ENCODE data around the gene PCDHA11. TPM values are rescaled to one million over a fixed set of nuclear protein-coding genes. Genes with fewer than 3 reads are reported as not detected.
"Not testable (repeated sequence)": the region's sequence is repeated elsewhere in the genome, so short reads cannot be mapped to it uniquely, and the experiment has no call there.

Gene PCDHA11
- total and polyA plus RNA-seq, 2 donors (not counting 3 experiments of a cell fraction or from before 2014, with no cell fraction given), result not detected

DNA sequence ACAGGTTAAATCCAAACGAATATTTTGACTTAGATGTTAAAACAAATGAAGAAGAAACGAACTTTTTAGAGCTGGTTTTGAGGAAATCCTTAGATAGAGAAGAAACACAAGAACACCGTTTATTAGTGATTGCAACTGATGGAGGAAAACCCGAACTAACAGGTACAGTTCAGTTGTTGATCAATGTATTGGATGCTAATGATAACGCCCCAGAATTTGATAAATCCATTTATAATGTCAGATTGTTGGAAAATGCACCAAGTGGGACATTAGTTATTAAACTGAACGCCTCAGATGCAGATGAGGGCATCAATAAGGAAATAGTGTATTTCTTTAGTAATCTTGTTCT lies 46.5 kb upstream of the PCDHA11 start:
- Histone ChIP-seq H3K79me2 (ENCODE audit: control insufficient read depth, insufficient read depth, low read length) (no peaks in the 10 kb centered on the region), H3K9me3 (replicated peaks; ENCODE audit: control insufficient read depth, insufficient read depth, low read length) (no peaks in the 10 kb centered on the region), H2AFZ (ENCODE audit: low read depth, low read length) (no peak overlapping the region), H3K27ac (ENCODE audit: insufficient read depth, low read depth, low read length) (no peak overlapping the region), H3K9ac (replicated peaks; ENCODE audit: extremely low read depth, insufficient read depth, low read length) (no peak overlapping the region), H3K4me2 (ENCODE audit: insufficient read depth, low read length) (no peak overlapping the region), H4K20me1 (replicated peaks; ENCODE audit: control insufficient read depth, extremely low read depth, insufficient read depth, low read length) (no peaks in the 10 kb centered on the region), H3K27me3 (ENCODE audit: control insufficient read depth in 2 of 2, insufficient read depth in 2 of 2, low read length in 2 of 2) (no peaks in the 10 kb centered on the region), H3K4me1 (ENCODE audit: control insufficient read depth, extremely low read depth, insufficient read depth, low read length) (no peaks in the 10 kb centered on the region), H3K36me3 (ENCODE audit: control insufficient read depth in 2 of 2, extremely low read depth in 1 of 2, insufficient read depth in 2 of 2, low read length in 2 of 2) (no peaks in the 10 kb centered on the region), H3K4me3 (replicated peaks in 1 of 3; ENCODE audit: insufficient read depth in 1 of 3, low read depth in 1 of 3, low read length in 3 of 3) (no peak overlapping the region), H3K9me1 (replicated peaks; ENCODE audit: control insufficient read depth, extremely low read depth, insufficient read depth, low read length) (no peaks in the 10 kb centered on the region)
- BruUV-seq (replicated peaks), result no TSS peak
- DNase-seq (ENCODE audit: low read depth, low spot score), result no peak
- ChIA-PET CTCF (no interaction called here), POLR2A (no interaction called here)
- TF ChIP-seq, protein P1, sequence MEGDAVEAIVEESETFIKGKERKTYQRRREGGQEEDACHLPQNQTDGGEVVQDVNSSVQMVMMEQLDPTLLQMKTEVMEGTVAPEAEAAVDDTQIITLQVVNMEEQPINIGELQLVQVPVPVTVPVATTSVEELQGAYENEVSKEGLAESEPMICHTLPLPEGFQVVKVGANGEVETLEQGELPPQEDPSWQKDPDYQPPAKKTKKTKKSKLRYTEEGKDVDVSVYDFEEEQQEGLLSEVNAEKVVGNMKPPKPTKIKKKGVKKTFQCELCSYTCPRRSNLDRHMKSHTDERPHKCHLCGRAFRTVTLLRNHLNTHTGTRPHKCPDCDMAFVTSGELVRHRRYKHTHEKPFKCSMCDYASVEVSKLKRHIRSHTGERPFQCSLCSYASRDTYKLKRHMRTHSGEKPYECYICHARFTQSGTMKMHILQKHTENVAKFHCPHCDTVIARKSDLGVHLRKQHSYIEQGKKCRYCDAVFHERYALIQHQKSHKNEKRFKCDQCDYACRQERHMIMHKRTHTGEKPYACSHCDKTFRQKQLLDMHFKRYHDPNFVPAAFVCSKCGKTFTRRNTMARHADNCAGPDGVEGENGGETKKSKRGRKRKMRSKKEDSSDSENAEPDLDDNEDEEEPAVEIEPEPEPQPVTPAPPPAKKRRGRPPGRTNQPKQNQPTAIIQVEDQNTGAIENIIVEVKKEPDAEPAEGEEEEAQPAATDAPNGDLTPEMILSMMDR (IDR thresholded peaks at IDR 0.05; ENCODE audit: extremely low read depth in 1 of 2, insufficient read depth in 1 of 2, low read depth in 1 of 2, low read length in 2 of 2), result no peak
- no peak for TF ChIP-seq MYC (IDR thresholded peaks at IDR 0.05; ENCODE audit: low read depth, low read length)
- TF ChIP-seq EZH2 (IDR thresholded peaks at IDR 0.05; ENCODE audit: borderline replicate concordance, low read depth, low read length, severe bottlenecking), result no peak
- TF ChIP-seq FOS (IDR thresholded peaks at IDR 0.05; ENCODE audit: borderline replicate concordance, insufficient read depth, low read length), result no peak
- no peak for TF ChIP-seq GATA2 (IDR thresholded peaks at IDR 0.05; ENCODE audit: insufficient read depth, insufficient read length, low read depth, low read length)
- no peak for TF ChIP-seq POLR2AphosphoS5 (IDR thresholded peaks at IDR 0.05; ENCODE audit: insufficient read depth, low read depth, low read length)
- TF ChIP-seq, protein P2, sequence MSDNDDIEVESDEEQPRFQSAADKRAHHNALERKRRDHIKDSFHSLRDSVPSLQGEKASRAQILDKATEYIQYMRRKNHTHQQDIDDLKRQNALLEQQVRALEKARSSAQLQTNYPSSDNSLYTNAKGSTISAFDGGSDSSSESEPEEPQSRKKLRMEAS (IDR thresholded peaks at IDR 0.05; ENCODE audit: insufficient read depth, insufficient read length), result no peak
- no peak for TF ChIP-seq POLR2A (IDR thresholded peaks at IDR 0.05; ENCODE audit: low read depth, low read length)
- TF ChIP-seq JUN (IDR thresholded peaks at IDR 0.05; ENCODE audit: borderline replicate concordance, insufficient read depth, insufficient read length, low read depth), result no peak
- intact Hi-C loops (cut with micrococcal nuclease), result loop anchor here (1.0 kb wide), 1 partner anchor 219 kb away; no protein-coding TSS in a partner anchor
- FAIRE-seq, result no peak
- dilution Hi-C loops (cut with MboI; ENCODE audit: extremely low pct_ligation_motif_present, low sequenced_read_pairs), result no loop called here

DNA sequence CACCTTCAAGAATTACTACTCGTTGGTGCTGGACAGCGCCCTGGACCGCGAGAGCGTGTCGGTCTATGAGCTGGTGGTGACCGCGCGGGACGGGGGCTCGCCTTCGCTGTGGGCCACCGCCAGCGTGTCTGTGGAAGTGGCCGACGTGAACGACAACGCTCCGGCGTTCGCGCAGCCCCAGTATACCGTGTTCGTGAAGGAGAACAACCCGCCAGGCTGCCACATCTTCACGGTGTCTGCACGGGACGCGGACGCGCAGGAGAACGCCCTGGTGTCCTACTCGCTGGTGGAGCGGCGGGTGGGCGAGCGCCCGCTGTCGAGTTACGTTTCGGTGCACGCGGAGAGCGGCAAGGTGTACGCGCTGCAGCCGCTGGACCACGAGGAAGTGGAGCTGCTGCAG lies 45.8 kb upstream of the PCDHA11 start:
- H3K27me3 ChIP-seq (ENCODE audit: control insufficient read depth in 2 of 2, insufficient read depth in 2 of 2, low read length in 2 of 2); H2AFZ ChIP-seq (ENCODE audit: low read depth, low read length); H3K4me2 ChIP-seq (ENCODE audit: insufficient read depth, low read length); BruUV-seq (replicated peaks); H4K20me1 ChIP-seq (replicated peaks; ENCODE audit: control insufficient read depth, extremely low read depth, insufficient read depth, low read length); dilution Hi-C loops (cut with MboI; ENCODE audit: extremely low pct_ligation_motif_present, low sequenced_read_pairs); POLR2A ChIA-PET; H3K9ac ChIP-seq (replicated peaks; ENCODE audit: extremely low read depth, insufficient read depth, low read length); H3K36me3 ChIP-seq (ENCODE audit: control insufficient read depth in 2 of 2, extremely low read depth in 1 of 2, insufficient read depth in 2 of 2, low read length in 2 of 2); H3K9me3 ChIP-seq (replicated peaks; ENCODE audit: control insufficient read depth, insufficient read depth, low read length); H3K9me1 ChIP-seq (replicated peaks; ENCODE audit: control insufficient read depth, extremely low read depth, insufficient read depth, low read length); DNase-seq (ENCODE audit: low read depth, low spot score); CTCF ChIA-PET; H3K4me1 ChIP-seq (ENCODE audit: control insufficient read depth, extremely low read depth, insufficient read depth, low read length); H3K27ac ChIP-seq (ENCODE audit: insufficient read depth, low read depth, low read length); H3K4me3 ChIP-seq (replicated peaks in 1 of 3; ENCODE audit: insufficient read depth in 1 of 3, low read depth in 1 of 3, low read length in 3 of 3); FAIRE-seq; H3K79me2 ChIP-seq (ENCODE audit: control insufficient read depth, insufficient read depth, low read length): not testable (repeated sequence)
- intact Hi-C loops (cut with micrococcal nuclease), result loop anchor here (1.0 kb wide), 1 partner anchor 218 kb away; no protein-coding TSS in a partner anchor
